Measurements from ENCODE around the gene CD93. TPM values are rescaled to one million over a fixed set of nuclear protein-coding genes. Genes with fewer than 3 reads are reported as not detected.
A peak's percentile ranks its signal among the peaks of the same experiment; 100 is the strongest.

CD93 gene
- total and polyA plus RNA-seq, 11 donors = 9.2 to 110 (median 45.7) TPM

DNA sequence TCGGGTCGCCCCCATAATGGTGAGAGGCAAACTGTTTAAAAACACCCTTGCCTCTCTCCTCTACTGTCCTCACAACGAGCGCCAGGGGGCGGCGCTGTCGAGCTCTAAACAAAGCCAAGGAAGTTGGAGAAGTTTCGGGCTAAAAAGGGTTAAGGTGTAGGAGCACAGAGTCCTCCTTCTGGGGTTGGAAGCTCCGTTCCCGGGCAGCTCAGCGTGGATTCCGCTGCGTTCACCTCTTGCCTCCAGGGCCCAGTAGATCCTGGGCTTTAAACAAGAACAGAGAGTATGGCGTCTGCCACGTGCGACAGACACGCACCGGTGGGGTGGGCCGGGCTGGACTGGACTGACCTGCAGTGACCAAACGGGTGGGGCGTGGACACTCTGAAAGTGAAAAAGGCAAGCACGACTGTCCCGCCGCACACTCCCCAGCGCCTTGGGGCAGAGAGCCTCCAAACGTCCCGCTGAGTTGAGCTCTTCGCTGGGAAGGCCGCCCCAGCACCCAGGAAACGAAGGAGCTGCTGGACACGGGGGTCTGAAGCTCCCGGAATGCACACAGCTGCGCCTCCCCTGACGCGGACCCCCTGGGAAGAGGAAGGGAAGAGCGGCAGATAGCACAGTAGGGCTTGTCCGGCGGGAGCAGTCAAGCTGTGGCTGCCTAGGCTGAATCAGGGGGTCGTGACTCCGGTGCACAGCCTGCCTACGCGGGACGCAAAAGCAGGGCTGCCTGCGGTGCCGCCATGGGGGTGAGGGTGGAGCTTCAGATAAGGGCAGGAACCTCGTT, 35.1 kb downstream of the CD93 start:
- Histone ChIP-seq H3K9me3 (peaks cover 0 to under 1% (median 0%) of the 10 kb centered on the region in 12 donors), H3K4me3 (peak overlapping the region; percentile 50 to 88 (median 69)), H3K36me3 (no peaks in the 10 kb centered on the region), H3K27ac (peak overlapping the region; percentile 74 to 97 (median 90)), H3K27me3 (peaks cover 0 to 48% (median 12%) of the 10 kb centered on the region in 9 donors), H3K4me1 (peaks cover 0 to 55% (median 27%) of the 10 kb centered on the region in 12 donors)
- intact Hi-C loops (cut with DNase I) = loop anchor here (2.0 to 10.0 kb wide), 13 partner anchors 32 to 359 kb away; no protein-coding TSS in a partner anchor
- peak; percentile 79 to 91 (median 88) for DNase-seq
- ATAC-seq = peak; percentile 52 to 74 (median 61)
- WGBS, 4 donors = 7 to 16% (median 10%) methylated on average over 21 to 46 of the region's 46 CpGs
- TF ChIP-seq POLR2A (IDR thresholded peaks at IDR 0.05) = no peak
- TF ChIP-seq, protein P1, sequence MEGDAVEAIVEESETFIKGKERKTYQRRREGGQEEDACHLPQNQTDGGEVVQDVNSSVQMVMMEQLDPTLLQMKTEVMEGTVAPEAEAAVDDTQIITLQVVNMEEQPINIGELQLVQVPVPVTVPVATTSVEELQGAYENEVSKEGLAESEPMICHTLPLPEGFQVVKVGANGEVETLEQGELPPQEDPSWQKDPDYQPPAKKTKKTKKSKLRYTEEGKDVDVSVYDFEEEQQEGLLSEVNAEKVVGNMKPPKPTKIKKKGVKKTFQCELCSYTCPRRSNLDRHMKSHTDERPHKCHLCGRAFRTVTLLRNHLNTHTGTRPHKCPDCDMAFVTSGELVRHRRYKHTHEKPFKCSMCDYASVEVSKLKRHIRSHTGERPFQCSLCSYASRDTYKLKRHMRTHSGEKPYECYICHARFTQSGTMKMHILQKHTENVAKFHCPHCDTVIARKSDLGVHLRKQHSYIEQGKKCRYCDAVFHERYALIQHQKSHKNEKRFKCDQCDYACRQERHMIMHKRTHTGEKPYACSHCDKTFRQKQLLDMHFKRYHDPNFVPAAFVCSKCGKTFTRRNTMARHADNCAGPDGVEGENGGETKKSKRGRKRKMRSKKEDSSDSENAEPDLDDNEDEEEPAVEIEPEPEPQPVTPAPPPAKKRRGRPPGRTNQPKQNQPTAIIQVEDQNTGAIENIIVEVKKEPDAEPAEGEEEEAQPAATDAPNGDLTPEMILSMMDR (IDR thresholded peaks at IDR 0.05) = peak; percentile 60 to 86 (median 76)

GRCh38 chr20:23050076-23050838, 35.9 kb downstream of the CD93 start:
- TF ChIP-seq POLR2A (IDR thresholded peaks at IDR 0.05) = no peak
- TF ChIP-seq, protein P1 (IDR thresholded peaks at IDR 0.05) = no peak
- H3K4me1 ChIP-seq = peaks cover 0 to 62% (median 33%) of the 10 kb centered on the region in 12 donors
- ATAC-seq = peak; percentile 33 to 59 (median 40)

DNA sequence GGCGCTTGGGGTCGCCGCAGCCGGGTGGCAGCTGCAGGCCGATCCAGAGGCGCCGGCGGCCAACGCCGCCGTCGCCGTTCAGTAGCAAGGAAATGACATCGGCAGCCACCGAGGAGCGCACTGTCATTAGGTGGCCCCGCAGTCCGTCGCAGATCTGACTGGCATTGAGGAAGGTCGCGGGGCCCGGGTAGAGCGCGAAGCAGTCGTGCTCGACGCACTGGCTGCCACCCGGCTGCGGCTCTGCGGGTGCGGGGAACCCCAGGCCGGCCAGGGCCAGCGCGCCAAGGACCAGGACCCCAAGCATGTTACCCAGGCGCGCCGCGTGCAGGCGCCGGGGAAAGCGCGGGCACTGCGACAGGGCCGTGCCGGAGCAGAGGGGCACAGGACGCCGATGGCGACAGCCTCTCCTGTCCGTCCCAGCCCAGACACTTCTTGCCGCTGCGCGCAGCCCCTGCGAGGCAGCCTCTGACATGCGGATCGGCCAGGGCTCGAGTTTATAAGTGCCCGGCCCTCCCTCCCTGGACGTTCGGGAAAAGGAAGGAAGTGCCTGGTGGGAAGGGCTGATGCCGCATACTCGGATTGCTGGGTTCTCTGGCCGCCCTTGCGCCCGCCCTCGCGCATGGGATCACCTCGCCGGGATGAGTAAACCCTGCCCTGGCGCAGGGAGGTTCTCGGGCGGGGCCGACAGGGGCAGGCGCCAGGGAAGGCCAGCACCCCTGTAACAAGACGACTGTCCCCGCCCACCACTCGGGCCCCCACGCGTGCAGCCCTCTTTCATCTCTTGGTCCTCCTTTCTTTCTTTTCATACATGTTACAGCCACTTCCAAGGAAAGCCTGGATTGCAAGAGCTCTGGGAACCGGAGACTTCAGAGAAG, 36.7 kb downstream of the CD93 start, which contains the start of gene THBD:
THBD (minus strand) TSS at position 472 of the 875 bp plus-strand sequence; CDS start at position 304, 168 bp downstream.
- peak; percentile 61 to 79 (median 75) for ATAC-seq

More at GRCh38 chr20:23050076-23050838, 35.9 kb downstream of the CD93 start:
- intact Hi-C loops (cut with DNase I) = loop anchor here (2.0 to 10.0 kb wide), 13 partner anchors 33 to 358 kb away; no protein-coding TSS in a partner anchor
- Histone ChIP-seq H3K4me3 (peak overlapping the region; percentile 50 to 88 (median 69)), H3K36me3 (peaks cover 0 to 5% (median 0%) of the 10 kb centered on the region in 9 donors), H3K27ac (peak overlapping the region; percentile 74 to 97 (median 90)), H3K27me3 (peaks cover 0 to 48% (median 12%) of the 10 kb centered on the region in 9 donors), H3K9me3 (no peaks in the 10 kb centered on the region)
- DNase-seq = peak; percentile 60 to 84 (median 68)
- WGBS, 4 donors = 1% methylated on average over 20 to 48 of the region's 48 CpGs

More for the DNA sequence above, 36.7 kb downstream of the CD93 start, which contains the start of gene THBD:
- peak in 1 of 2 donors; percentile 82 for TF ChIP-seq POLR2A (IDR thresholded peaks at IDR 0.05)
- TF ChIP-seq, protein P1 (IDR thresholded peaks at IDR 0.05) = no peak
- H3K4me3 ChIP-seq = peak within 1 kb of the TSS; percentile 50 to 88 (median 69)
- no peaks in the 10 kb centered on the region for H3K9me3 ChIP-seq
- DNase-seq = peak; percentile 85 to 92 (median 88)
- H3K36me3 ChIP-seq = peaks cover 0 to 5% (median 0%) of the 10 kb centered on the region in 9 donors
- H3K27me3 ChIP-seq = peaks cover 0 to 48% (median 12%) of the 10 kb centered on the region in 9 donors
- peak within 1 kb of the TSS; percentile 74 to 97 (median 90) for H3K27ac ChIP-seq
- intact Hi-C loops (cut with DNase I) = loop anchor here (1.0 to 10.0 kb wide), 26 partner anchors 33 to 362 kb away; no protein-coding TSS in a partner anchor
- 0 to 1% (median 1%) methylated on average over 26 to 79 of the region's 79 CpGs for WGBS, 4 donors
- peaks cover 0 to 63% (median 34%) of the 10 kb centered on the region in 12 donors for H3K4me1 ChIP-seq

All from heart left ventricle (tissue), 16 donors.